Measurements from ENCODE around the gene HTRA2.
A peak's percentile ranks its signal among the peaks of the same experiment; 100 is the strongest.

HTRA2 gene

GRCh38 chr2:74498500-74499266 is 31.1 kb upstream of the HTRA2 start:
- peaks cover 52 to 82% (median 77%) of the 10 kb centered on the region in 3 experiments for H3K27me3 ChIP-seq (ENCODE audit: control insufficient read depth in 3 of 3, insufficient read depth in 3 of 3, low read depth in 1 of 3, low read length in 3 of 3)
- peak overlapping the region; percentile 83 for H3K18ac ChIP-seq (ENCODE audit: low read length)
- peak overlapping the region; percentile 49 for H2BK120ac ChIP-seq (ENCODE audit: low read depth, low read length)
- H3K23ac ChIP-seq (ENCODE audit: low read depth, low read length, poor library complexity): peak overlapping the region; percentile 99
- H2AK5ac ChIP-seq (ENCODE audit: low read depth, low read length): peak overlapping the region; percentile 89
- H3K4me2 ChIP-seq (ENCODE audit: insufficient read depth, low read length, poor library complexity, severe bottlenecking): peak overlapping the region; percentile 82
- peaks cover 16 to 21% of the 10 kb centered on the region in 2 donors for H3K4me1 ChIP-seq (ENCODE audit: control insufficient read depth in 2 of 2, insufficient read depth in 1 of 2, low read depth in 1 of 2, low read length in 2 of 2)
- no peak overlapping the region for H3K4ac ChIP-seq (ENCODE audit: low read length)
- WGBS, 2 donors (ENCODE audit: extremely low coverage in 2 of 2, insufficient read length in 2 of 2, insufficient replicate concordance in 1 of 2): no CpG with 5 or more reads among the region's 41 CpGs
- peak overlapping the region; percentile 37 for H2BK15ac ChIP-seq (ENCODE audit: low read length)
- H3K27ac ChIP-seq (replicated peaks; ENCODE audit: low read length): no peak overlapping the region
- peak overlapping the region; percentile 41 to 64 for H3K4me3 ChIP-seq (ENCODE audit: low read length in 2 of 2)
- peak overlapping the region; percentile 28 for H4K91ac ChIP-seq (ENCODE audit: low read depth, low read length, poor library complexity)
- H2BK5ac ChIP-seq (ENCODE audit: low read length): no peak overlapping the region
- peak overlapping the region; percentile 85 for H2AFZ ChIP-seq (ENCODE audit: low read length)
- H3K79me1 ChIP-seq (ENCODE audit: low read depth, low read length): no peaks in the 10 kb centered on the region
- no peak for DNase-seq (ENCODE audit: low spot score)
- H4K8ac ChIP-seq (ENCODE audit: low read depth, low read length): no peak overlapping the region
- H3K9me3 ChIP-seq (replicated peaks in 1 of 2; ENCODE audit: control insufficient read depth in 2 of 2, insufficient read depth in 1 of 2, low read depth in 1 of 2, low read length in 2 of 2): no peaks in the 10 kb centered on the region
- H3K14ac ChIP-seq (ENCODE audit: low read length): no peak overlapping the region
- peaks cover 3 to 9% of the 10 kb centered on the region in 2 donors for H3K36me3 ChIP-seq (replicated peaks in 1 of 2; ENCODE audit: control insufficient read depth in 2 of 2, insufficient read depth in 2 of 2, low read length in 2 of 2)
- H3K9ac ChIP-seq (ENCODE audit: low read depth, low read length, poor library complexity): peak overlapping the region; percentile 77
- H2BK12ac ChIP-seq (ENCODE audit: low read length): no peak overlapping the region

DNA sequence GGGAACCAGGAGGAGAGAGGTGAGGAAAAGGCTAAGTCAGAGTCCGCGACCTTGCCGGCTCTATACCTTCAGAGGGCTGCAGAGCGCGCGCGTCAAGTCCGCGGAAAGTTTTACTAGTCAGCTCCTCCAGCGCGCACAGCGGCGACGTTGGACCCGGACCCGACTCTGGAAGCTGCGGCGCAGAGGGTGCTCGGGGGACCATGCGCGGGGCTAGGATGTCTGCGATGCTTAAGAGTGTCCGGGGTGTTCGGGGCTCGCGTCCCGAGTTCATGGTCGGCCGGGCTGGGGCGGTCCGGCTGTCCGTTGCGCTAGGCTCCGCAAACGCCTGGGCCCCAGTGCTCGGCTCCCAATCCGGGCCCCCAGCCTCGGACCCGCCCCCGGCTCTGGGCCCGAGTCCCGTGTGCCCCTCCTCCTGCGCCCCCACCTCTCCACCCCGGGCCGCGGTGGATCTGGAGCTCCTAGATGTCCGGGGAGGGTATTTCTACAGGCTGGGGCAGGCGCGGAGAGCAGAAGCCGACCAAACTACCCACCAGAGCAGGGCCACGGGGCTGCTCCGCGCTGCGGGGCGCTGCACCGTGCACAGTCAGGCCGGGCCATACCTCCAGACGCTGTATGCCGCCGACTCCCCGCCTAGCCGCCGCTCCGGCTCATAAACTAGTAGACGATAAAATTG is 30.3 kb upstream of the HTRA2 start, which contains the start of gene LBX2:
TSS of gene LBX2 (minus strand) at position 337 of the 673 bp plus-strand sequence. CDS start at position 271, 66 bp downstream.
- Histone ChIP-seq H3K27ac (replicated peaks; ENCODE audit: low read length) (no peak within 1 kb of the TSS), H3K14ac (ENCODE audit: low read length) (no peak within 1 kb of the TSS), H3K9ac (ENCODE audit: low read depth, low read length, poor library complexity) (peak within 1 kb of the TSS; percentile 61), H3K36me3 (replicated peaks in 1 of 2; ENCODE audit: control insufficient read depth in 2 of 2, insufficient read depth in 2 of 2, low read length in 2 of 2) (peaks cover 0 to 2% of the 10 kb centered on the region in 2 donors), H2BK12ac (ENCODE audit: low read length) (no peak within 1 kb of the TSS), H3K27me3 (ENCODE audit: control insufficient read depth in 3 of 3, insufficient read depth in 3 of 3, low read depth in 1 of 3, low read length in 3 of 3) (peaks cover 57 to 90% (median 83%) of the 10 kb centered on the region in 3 experiments), H3K9me3 (replicated peaks in 1 of 2; ENCODE audit: control insufficient read depth in 2 of 2, insufficient read depth in 1 of 2, low read depth in 1 of 2, low read length in 2 of 2) (no peaks in the 10 kb centered on the region), H3K18ac (ENCODE audit: low read length) (peak within 1 kb of the TSS; percentile 83), H3K4me2 (ENCODE audit: insufficient read depth, low read length, poor library complexity, severe bottlenecking) (peak within 1 kb of the TSS; percentile 82), H2BK15ac (ENCODE audit: low read length) (peak within 1 kb of the TSS; percentile 37), H2BK5ac (ENCODE audit: low read length) (no peak within 1 kb of the TSS), H2BK120ac (ENCODE audit: low read depth, low read length) (peak within 1 kb of the TSS; percentile 49), H3K4me1 (ENCODE audit: control insufficient read depth in 2 of 2, insufficient read depth in 1 of 2, low read depth in 1 of 2, low read length in 2 of 2) (peaks cover 16 to 21% of the 10 kb centered on the region in 2 donors), H3K4ac (ENCODE audit: low read length) (no peak within 1 kb of the TSS), H2AFZ (ENCODE audit: low read length) (peak within 1 kb of the TSS; percentile 85), H2AK5ac (ENCODE audit: low read depth, low read length) (peak within 1 kb of the TSS; percentile 89), H4K91ac (ENCODE audit: low read depth, low read length, poor library complexity) (peak within 1 kb of the TSS; percentile 28), H3K4me3 (ENCODE audit: low read length in 2 of 2) (peak within 1 kb of the TSS; percentile 41 to 64), H3K23ac (ENCODE audit: low read depth, low read length, poor library complexity) (peak within 1 kb of the TSS; percentile 99), H3K79me1 (ENCODE audit: low read depth, low read length) (no peaks in the 10 kb centered on the region), H4K8ac (ENCODE audit: low read depth, low read length) (no peak within 1 kb of the TSS)
- no CpG with 5 or more reads among the region's 65 CpGs for WGBS, 2 donors (ENCODE audit: extremely low coverage in 2 of 2, insufficient read length in 2 of 2, insufficient replicate concordance in 1 of 2)
- DNase-seq (ENCODE audit: low spot score): no peak

DNA sequence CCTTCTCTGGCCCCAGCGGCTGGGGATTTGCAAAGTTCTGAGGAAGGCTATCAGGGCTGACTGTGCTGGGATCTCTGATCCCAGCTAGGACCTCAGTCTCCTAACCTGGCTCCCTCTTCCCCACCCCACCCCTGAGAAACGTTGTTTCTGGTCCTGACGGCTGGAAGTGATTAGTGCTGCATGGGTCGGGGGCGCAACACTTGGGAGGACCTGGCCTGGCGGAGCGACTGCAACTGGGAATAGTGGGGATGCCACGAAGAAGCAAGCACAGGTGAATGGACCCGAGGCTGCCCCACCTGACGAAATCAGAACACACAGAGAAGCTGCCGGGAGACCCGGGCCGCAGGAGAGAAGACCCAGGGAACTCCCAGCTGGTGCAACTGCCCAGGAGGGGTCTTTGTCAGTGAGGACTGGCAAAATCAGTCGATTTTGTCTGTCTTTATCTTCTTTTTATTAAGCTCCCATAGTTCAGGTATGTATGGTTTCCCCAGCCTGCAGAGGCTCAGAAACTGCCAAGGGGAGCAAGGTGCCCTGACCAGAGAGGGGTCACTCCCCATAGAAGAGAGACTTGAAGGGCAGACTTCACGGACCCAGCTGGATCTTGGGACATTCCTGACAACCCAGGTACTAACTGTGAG is 29.7 kb upstream of the HTRA2 start:
- Histone ChIP-seq H3K27me3 (ENCODE audit: control insufficient read depth in 3 of 3, insufficient read depth in 3 of 3, low read depth in 1 of 3, low read length in 3 of 3) (peaks cover 57 to 96% (median 83%) of the 10 kb centered on the region in 3 experiments), H3K36me3 (replicated peaks in 1 of 2; ENCODE audit: control insufficient read depth in 2 of 2, insufficient read depth in 2 of 2, low read length in 2 of 2) (peaks cover 0 to 6% of the 10 kb centered on the region in 2 donors), H3K4me3 (ENCODE audit: low read length in 2 of 2) (peak overlapping the region in 1 of 2 donors; percentile 41), H4K91ac (ENCODE audit: low read depth, low read length, poor library complexity) (no peak overlapping the region), H3K14ac (ENCODE audit: low read length) (no peak overlapping the region), H3K4me1 (ENCODE audit: control insufficient read depth in 2 of 2, insufficient read depth in 1 of 2, low read depth in 1 of 2, low read length in 2 of 2) (peaks cover 16 to 21% of the 10 kb centered on the region in 2 donors), H3K79me1 (ENCODE audit: low read depth, low read length) (no peaks in the 10 kb centered on the region), H2AK5ac (ENCODE audit: low read depth, low read length) (peak overlapping the region; percentile 12), H4K8ac (ENCODE audit: low read depth, low read length) (no peak overlapping the region), H3K9me3 (replicated peaks in 1 of 2; ENCODE audit: control insufficient read depth in 2 of 2, insufficient read depth in 1 of 2, low read depth in 1 of 2, low read length in 2 of 2) (no peaks in the 10 kb centered on the region), H2BK5ac (ENCODE audit: low read length) (no peak overlapping the region), H2BK120ac (ENCODE audit: low read depth, low read length) (no peak overlapping the region), H3K18ac (ENCODE audit: low read length) (peak overlapping the region; percentile 51), H2BK15ac (ENCODE audit: low read length) (no peak overlapping the region), H3K4ac (ENCODE audit: low read length) (no peak overlapping the region), H3K27ac (replicated peaks; ENCODE audit: low read length) (no peak overlapping the region), H3K9ac (ENCODE audit: low read depth, low read length, poor library complexity) (peak overlapping the region; percentile 13), H3K23ac (ENCODE audit: low read depth, low read length, poor library complexity) (peak overlapping the region; percentile 44), H2BK12ac (ENCODE audit: low read length) (no peak overlapping the region), H2AFZ (ENCODE audit: low read length) (peak overlapping the region; percentile 85), H3K4me2 (ENCODE audit: insufficient read depth, low read length, poor library complexity, severe bottlenecking) (peak overlapping the region; percentile 82)
- DNase-seq (ENCODE audit: low spot score): no peak
- no CpG with 5 or more reads among the region's 15 CpGs for WGBS, 2 donors (ENCODE audit: extremely low coverage in 2 of 2, insufficient read length in 2 of 2, insufficient replicate concordance in 1 of 2)

DNA sequence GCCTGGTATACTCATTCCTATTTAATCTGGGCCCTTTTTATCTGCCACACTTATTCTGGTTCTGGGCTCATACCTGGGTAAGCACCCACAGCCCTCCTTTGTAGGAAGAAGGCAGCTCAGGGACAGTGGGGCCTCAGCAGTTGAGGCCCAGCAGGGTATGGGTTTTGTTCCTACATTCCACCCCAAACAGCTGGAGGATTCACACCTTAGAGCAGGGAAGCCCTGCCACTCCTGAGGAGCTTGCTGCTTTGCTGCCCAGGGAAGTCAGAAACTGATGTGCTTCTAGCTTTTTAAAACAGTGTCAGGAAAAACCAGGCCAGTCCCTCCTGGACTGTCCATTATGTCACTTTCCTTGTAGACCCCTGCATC is 29.2 kb upstream of the HTRA2 start:
- Histone ChIP-seq H3K27me3 (ENCODE audit: control insufficient read depth in 3 of 3, insufficient read depth in 3 of 3, low read depth in 1 of 3, low read length in 3 of 3) (peaks cover 57 to 100% (median 83%) of the 10 kb centered on the region in 3 experiments), H3K18ac (ENCODE audit: low read length) (no peak overlapping the region), H3K4me1 (ENCODE audit: control insufficient read depth in 2 of 2, insufficient read depth in 1 of 2, low read depth in 1 of 2, low read length in 2 of 2) (peaks cover 16 to 21% of the 10 kb centered on the region in 2 donors)

More for the DNA sequence above, 29.2 kb upstream of the HTRA2 start:
- Histone ChIP-seq H2BK15ac (ENCODE audit: low read length) (no peak overlapping the region), H3K9me3 (replicated peaks in 1 of 2; ENCODE audit: control insufficient read depth in 2 of 2, insufficient read depth in 1 of 2, low read depth in 1 of 2, low read length in 2 of 2) (no peaks in the 10 kb centered on the region), H3K79me1 (ENCODE audit: low read depth, low read length) (no peaks in the 10 kb centered on the region), H2BK12ac (ENCODE audit: low read length) (no peak overlapping the region), H3K36me3 (replicated peaks in 1 of 2; ENCODE audit: control insufficient read depth in 2 of 2, insufficient read depth in 2 of 2, low read length in 2 of 2) (peaks cover 2 to 11% of the 10 kb centered on the region in 2 donors), H3K4me3 (ENCODE audit: low read length in 2 of 2) (no peak overlapping the region), H4K91ac (ENCODE audit: low read depth, low read length, poor library complexity) (no peak overlapping the region), H3K4ac (ENCODE audit: low read length) (no peak overlapping the region), H2AK5ac (ENCODE audit: low read depth, low read length) (peak overlapping the region; percentile 12), H3K14ac (ENCODE audit: low read length) (no peak overlapping the region), H2AFZ (ENCODE audit: low read length) (no peak overlapping the region), H2BK5ac (ENCODE audit: low read length) (no peak overlapping the region), H4K8ac (ENCODE audit: low read depth, low read length) (no peak overlapping the region), H3K4me2 (ENCODE audit: insufficient read depth, low read length, poor library complexity, severe bottlenecking) (no peak overlapping the region), H3K27ac (replicated peaks; ENCODE audit: low read length) (no peak overlapping the region), H3K23ac (ENCODE audit: low read depth, low read length, poor library complexity) (no peak overlapping the region), H2BK120ac (ENCODE audit: low read depth, low read length) (no peak overlapping the region), H3K9ac (ENCODE audit: low read depth, low read length, poor library complexity) (no peak overlapping the region)
- no peak for DNase-seq (ENCODE audit: low spot score)

All from neuronal stem cell (in vitro differentiated cells).